Stimulated activated CD8-positive, alpha-beta memory T cell treated with anti-CD3 and anti-CD28 coated beads, Interleukin-12 subunit alpha, Interleukin-12 subunit beta, amount 100 ng/mL, for 24 hours (primary cell): Measurements from ENCODE around the gene TRAPPC8.
A peak's percentile ranks its signal among the peaks of the same experiment; 100 is the strongest.
"Not testable (repeated sequence)": the region's sequence is repeated elsewhere in the genome, so short reads cannot be mapped to it uniquely, and the experiment has no call there.

Experiments used
- DNase-seq: peaks from one replicate; pipeline ENCODE4 v3.0.0-alpha.2; 2020; ENCODE audit errors: extremely low read depth

The TRAPPC8 gene

DNA sequence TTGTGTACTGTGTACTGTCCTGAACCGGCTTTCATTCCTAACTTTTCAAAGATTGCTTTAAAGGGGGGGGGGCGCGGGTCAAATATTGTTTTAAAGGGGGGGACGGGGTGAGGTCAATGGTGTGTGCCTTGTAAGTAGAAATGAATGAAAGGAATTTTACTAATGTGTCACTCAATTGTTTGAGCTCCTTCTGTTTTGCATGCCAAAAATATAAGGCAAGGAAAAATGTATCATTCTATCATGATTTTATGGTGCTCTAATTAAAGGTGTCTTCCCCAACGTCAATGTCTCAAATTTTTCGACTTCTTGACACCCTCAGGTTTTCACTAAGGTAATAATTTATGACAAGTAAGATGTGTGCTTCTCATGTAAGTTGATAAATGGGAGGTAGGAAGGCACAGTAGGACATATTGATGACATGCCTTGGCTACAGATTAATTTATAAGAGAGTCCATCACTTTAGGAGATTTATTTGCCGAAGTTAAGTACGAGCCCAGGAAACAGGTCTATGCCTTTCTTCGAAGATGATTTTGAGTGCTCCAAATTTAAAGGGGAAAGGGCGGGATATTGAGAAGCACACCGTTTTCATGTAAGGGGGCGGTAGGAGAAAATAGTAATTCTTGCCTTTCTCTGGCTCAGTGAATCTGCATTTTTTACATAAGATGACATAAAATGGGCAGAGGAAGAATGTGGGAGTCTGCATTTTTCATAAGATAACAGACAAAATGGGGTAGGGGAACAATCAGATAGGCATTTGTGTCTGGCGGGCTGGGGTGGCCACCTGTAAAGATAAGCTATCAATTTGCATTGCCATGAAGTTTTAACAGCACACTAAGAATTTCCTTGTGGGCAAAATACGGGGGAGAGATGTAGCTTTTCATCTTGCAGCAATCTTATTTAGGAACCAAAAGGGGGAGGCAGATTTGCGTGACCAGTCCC is 1.2 kb upstream of the TRAPPC8 start:
- no peak for DNase-seq

DNA sequence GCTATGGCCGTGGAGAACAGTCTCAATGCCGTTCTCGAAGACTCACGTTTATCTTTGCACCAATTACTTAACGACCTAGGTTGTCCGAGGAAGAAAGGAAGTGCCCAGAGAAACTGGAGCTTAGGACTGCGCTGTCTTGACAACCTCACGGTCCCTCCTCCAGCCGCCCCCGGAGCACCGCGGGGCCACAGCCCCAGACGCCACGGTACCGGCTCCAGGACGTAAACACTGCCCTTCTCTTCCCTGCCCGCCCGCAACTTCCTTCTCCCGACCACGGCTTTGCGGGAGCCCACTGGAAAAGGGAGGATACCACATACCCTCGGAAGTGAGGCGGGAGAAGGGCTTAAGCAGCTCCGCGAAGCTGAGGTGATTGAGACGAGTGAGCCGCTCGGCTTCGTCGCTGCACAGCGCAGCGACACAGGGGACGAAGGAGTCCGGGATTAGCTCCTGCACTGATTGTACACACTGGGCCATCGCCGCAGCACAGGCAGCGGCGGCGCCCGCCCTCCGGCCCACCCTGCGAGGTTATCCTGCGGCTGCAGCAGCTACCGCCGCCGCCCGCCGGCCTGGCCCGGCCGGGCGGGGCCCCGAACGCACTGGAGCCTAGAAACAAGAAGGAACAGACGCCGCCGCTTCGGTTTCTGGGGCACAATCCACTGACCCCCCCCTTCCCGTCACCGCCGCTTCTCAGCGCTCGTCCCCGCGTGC is 483 bp downstream of the TRAPPC8 start:
- peak; percentile 11 for DNase-seq

GRCh38 chr18:31941010-31941809 is 1.7 kb downstream of the TRAPPC8 start:
- DNase-seq: no peak

DNA sequence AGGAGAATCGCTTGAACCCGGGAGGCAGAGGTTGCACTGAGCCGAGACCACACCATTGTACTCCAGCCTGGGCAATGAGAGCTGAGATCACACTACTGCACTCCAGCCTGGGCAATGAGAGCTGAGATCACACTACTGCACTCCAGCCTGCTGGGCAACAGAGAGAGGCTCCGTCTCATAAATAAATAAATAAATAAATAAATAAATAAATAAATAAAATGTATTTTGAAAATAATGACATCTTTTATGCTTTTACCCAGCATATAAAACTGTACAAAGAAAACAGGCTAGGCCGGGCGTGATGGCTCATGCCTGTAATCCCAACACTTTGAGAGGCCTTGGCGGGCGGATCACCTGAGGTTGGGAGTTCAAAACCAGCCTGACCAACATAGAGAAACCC is 8.2 kb downstream of the TRAPPC8 start:
- not testable (repeated sequence) for DNase-seq

DNA sequence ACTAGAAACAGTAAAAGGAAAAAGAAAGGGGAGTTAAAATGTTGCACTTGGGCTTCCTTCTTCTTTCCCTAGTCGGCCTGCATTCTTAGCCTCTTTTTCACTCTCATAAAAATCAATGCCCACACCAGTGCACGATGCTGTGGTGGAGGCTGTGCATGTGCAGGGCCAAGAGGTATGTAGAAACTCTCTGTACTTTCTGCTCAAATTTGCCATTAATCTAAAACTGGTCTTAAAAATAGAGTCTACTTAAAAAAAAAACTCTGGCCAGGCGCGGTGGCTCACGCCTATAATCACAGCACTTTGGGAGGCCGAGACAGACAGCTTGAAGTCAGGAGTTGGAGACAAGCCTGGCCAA is 11.1 kb downstream of the TRAPPC8 start:
- no peak for DNase-seq

DNA sequence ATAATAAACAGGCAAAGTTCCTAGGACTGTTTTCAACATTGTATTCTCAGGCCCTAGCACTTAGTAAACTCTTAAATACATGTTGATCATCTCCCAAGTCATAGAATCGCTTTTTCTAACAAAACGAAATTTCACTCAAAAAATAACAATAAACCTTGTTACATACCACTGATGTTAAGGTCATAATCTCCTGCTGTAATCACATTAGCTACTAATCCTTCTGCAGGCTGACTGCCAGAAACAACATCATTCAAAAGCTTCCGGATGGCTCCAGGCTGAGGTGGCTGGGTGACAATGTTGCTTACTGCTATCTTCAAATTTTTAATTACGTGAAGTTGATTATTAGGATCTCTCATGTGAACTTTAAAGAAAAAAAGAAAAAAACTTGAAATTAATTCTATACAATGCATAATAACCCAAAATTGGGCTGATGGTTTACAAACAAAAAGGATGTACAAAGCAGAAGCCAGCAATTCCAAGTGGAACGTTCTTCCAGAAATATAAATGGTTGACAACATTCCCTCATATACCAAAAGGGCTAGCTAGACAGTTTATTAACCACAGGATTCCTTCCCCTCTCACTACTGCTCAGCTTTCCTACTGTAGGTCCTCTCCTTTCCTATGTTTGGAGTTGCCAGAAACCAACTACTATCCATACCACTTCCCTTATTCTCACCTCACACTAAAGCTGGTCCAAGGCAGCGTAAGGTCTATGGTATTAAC is 11.6 kb downstream of the TRAPPC8 start:
- no peak for DNase-seq

DNA sequence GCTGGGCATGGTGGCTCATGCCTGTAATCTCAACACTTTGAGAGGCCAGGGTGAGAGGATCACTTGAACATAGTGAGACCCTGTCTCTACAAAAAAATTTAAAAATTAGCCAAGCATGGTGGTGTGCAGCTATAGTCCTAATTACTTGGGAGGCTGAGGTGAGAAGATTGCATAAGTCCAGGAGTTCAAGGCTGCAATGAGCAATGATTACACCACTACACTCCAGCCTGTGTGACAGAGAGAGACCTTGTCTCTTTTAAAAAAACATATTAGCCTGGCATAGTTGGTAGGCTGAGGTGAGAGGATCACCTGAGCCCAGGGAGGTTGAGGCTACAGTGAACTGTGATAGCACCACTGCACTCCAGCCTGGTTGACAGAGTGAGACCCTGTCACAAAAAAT is 13.7 kb downstream of the TRAPPC8 start:
- no peak for DNase-seq

GRCh38 chr18:31926988-31927387 is 15.9 kb downstream of the TRAPPC8 start:
- DNase-seq: not testable (repeated sequence)

DNA sequence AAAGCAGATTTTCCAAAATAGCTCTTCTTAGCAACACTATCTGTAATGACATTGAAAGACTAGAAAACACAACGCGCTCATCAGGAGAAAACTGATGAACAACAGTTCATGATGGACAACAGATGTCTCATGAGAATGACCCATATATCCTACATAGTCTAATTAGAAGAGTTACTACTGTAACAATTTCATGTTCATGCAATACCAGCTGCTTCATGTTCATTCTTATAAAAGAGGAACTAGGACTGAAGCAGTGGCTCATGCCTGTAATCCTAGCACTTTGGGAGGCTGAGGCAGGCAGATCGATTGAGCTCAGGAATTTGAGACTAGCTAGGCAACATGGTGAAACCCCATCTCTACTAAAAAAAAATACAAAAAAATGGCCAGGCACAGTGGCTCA is 22.7 kb downstream of the TRAPPC8 start:
- DNase-seq: no peak

DNA sequence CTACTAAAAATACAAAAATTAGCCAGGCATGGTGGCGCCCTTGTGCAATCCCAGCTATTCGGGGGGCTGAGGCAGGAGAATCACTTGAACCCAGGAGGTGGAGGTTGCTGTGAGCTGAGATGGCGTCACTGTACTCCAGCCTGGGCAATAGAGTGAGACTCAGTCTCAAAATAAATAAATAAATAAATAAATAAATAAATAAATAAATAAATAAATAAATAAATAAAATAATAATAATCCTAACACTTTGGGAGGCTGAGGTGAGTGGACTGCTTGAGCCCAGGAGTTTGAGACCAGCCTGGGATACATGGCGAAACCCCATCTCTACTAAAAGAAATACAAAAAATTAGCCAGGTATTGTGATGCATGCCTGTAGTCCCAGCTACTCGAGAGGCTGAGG is 23.6 kb downstream of the TRAPPC8 start:
- not testable (repeated sequence) for DNase-seq

GRCh38 chr18:31918733-31919132 is 24.2 kb downstream of the TRAPPC8 start:
- no peak for DNase-seq

- no peak for DNase-seq
These were observed 41.9 kb downstream of the TRAPPC8 start for GRCh38 chr18:31901063-31901462.

- not testable (repeated sequence) for DNase-seq
These were observed 43.2 kb downstream of the TRAPPC8 start for GRCh38 chr18:31899771-31900170.

- no peak for DNase-seq
These were observed 50.0 kb downstream of the TRAPPC8 start for GRCh38 chr18:31892936-31893335.

DNA sequence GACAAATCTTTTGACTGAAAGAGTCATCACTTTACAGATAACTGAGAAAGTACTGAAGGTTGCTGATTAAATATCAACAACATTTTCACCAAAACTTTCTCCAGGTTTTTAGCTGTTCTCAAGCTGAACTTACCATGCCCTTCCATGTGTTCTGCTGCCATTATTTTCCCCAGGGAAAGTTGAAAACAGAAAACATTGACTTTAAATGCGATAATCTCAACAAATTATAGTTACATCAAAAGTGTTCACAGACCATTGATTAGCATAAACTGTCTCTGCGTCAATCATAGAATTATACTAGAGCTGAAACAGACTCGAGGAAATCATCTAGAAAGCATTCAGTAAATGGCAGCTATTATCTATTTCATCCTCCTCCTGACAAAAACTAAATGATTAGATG is 51.4 kb downstream of the TRAPPC8 start:
- DNase-seq: no peak

DNA sequence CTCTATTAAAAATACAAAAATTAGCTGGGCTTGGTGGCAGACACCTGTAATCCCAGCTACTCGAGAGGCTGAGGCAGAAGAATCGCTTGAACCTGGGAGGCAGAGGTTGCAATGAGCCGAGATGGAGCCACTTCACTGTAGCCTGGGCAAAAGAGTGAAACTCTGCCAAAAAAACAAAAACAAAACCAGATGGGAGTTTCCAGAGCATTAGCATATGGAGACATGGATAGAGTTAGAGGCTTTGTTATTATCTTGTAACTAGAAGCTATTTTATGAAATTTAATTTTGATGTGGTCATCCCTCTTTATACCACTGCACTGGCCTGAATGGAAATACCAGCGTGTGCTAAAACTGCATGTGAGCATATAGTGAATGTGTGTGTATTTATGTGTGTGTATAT is 58.9 kb downstream of the TRAPPC8 start:
- DNase-seq: no peak

DNA sequence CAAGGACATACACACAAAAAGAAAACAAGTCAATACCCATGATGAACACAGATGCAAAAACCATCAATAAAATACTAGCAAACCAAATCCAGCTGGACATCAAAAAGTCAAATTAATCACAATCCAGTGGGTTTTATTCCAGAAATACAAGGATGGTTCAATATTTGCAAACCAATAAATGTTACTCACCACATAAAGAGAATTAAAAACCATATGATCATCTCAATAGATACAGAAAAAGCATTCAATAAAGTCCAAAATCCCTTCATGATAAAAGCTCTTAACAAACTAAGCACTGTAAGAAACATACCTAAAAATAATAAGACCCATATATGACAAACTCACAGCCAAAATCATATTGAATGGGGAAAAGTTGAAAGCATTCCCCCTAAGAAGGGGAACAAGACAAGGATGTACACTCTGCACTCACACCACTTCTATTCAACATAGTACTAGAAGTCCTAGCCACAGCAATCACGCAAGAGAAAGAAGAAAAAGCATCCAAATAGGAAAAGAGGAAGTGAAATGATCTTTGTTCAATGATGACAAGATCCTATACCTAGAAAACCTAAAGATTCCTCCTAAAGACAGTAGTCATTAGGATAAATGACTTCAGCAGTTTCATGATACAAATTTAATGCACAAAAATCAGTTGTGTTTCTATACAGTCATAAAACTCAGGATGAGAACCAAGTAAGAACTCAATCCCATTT is 62.6 kb downstream of the TRAPPC8 start:
- no peak for DNase-seq

- no peak for DNase-seq
These were observed 64.6 kb downstream of the TRAPPC8 start for GRCh38 chr18:31878358-31878757.

GRCh38 chr18:31877900-31878299 is 65.0 kb downstream of the TRAPPC8 start:
- DNase-seq: no peak

DNA sequence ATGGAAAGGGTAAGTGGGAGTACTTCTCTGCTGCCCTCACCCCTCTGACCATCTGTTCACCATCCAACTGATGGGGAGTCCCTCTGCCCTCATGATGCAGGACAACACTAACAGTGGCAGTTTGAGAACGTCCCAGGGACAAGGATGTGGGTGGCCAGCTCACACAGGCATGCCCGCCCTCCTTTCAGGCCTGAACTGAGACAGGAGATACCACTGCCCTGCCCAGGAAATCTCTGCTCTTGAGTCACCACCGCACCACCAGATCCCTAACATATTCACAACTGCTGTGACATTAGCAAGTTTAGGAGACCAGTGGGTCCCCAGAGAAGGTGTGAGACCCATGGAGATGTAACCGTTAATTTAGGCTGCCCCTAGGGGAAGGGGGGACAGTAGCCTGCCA is 66.2 kb downstream of the TRAPPC8 start:
- no peak for DNase-seq

- DNase-seq: no peak
These were observed 67.6 kb downstream of the TRAPPC8 start for GRCh38 chr18:31875301-31875700.
